ENCODE data around the gene APEH.

APEH gene

DNA sequence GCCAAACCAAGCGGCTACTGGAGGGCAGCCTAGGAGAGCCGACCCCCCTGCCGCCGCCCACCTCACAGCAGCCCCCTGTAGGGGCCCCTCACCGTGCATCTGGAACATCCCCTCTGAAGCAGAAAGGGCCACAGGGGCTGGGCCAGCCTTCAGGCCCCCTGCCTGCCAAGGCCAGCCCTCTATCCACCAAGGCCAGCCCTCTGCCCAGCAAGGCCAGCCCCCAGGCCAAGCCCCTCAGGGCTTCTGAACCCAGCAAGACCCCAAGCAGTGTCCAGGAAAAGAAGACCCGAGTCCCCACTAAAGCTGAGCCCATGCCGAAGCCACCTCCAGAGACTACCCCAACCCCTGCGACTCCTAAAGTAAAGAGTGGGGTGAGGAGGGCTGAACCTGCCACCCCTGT, 23.5 kb upstream of the APEH start:
- DNase-seq (ENCODE audit: low spot score), result no peak

DNA sequence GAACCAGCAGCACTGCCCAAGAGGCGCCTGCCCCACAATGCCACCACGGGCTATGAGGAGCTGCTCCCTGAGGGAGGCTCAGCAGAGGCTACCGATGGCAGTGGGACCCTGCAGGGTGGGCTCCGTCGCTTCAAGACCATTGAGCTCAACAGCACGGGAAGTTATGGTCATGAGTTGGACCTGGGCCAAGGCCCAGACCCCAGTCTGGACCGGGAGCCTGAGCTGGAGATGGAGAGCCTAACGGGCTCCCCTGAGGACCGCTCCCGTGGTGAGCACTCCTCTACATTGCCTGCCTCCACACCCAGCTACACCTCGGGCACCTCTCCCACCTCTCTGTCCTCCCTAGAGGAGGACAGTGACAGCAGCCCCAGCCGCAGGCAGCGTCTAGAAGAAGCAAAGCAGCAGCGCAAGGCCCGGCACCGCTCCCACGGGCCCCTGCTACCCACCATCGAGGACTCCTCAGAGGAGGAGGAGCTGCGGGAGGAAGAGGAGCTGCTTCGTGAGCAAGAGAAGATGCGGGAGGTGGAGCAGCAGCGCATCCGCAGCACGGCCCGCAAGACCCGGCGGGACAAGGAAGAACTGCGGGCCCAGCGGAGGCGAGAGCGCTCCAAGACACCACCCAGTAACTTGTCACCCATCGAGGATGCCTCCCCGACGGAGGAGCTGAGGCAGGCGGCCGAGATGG, 21.8 kb upstream of the APEH start:
- DNase-seq (ENCODE audit: low spot score), result no peak

DNA sequence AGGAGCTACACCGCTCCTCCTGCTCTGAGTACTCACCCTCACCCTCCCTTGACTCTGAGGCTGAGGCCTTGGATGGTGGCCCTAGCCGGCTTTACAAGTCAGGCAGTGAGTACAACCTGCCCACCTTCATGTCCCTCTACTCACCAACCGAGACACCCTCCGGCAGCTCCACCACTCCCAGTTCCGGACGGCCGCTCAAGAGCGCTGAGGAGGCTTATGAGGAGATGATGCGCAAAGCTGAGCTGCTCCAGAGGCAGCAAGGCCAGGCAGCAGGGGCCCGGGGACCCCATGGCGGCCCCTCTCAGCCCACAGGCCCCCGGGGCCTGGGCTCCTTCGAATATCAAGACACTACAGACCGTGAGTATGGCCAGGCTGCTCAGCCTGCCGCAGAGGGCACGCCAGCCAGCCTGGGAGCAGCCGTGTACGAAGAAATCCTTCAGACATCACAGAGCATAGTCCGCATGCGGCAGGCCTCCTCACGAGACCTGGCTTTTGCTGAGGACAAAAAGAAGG, 21.2 kb upstream of the APEH start:
- no peak for DNase-seq (ENCODE audit: low spot score)

DNA sequence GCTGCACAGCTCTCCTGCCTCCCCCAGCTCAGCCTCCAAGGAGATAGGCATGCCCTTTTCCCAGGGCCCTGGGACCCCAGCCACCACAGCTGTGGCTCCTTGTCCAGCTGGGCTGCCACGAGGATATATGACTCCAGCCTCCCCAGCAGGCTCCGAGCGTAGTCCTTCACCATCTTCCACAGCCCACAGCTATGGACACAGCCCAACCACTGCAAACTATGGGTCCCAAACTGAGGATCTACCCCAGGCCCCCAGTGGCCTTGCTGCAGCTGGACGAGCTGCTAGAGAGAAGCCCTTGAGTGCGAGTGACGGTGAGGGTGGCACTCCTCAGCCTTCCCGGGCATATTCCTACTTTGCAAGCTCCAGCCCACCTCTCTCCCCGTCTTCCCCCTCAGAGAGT, 20.5 kb upstream of the APEH start:
- DNase-seq (ENCODE audit: low spot score), result no peak

- DNase-seq (ENCODE audit: low spot score), result no peak
Observed at GRCh38 chr3:49654176-49654825, 19.9 kb upstream of the APEH start.

GRCh38 chr3:49654955-49655556, 19.1 kb upstream of the APEH start:
- DNase-seq (ENCODE audit: low spot score), result no peak

DNA sequence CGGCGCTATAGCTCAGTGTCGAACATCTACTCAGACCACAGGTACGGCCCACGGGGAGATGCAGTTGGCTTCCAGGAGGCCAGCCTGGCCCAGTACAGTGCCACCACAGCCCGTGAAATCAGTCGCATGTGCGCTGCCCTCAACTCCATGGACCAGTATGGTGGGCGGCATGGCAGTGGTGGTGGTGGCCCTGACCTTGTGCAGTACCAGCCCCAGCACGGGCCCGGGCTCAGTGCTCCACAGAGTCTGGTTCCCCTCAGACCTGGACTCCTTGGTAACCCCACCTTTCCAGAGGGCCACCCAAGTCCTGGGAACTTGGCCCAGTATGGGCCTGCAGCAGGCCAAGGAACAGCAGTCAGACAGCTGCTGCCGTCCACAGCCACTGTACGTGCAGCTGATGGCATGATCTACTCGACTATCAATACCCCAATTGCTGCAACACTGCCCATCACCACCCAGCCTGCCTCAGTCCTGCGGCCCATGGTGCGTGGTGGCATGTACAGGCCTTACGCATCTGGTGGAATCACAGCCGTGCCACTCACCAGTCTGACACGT, 18.3 kb upstream of the APEH start:
- DNase-seq (ENCODE audit: low spot score), result no peak

DNA sequence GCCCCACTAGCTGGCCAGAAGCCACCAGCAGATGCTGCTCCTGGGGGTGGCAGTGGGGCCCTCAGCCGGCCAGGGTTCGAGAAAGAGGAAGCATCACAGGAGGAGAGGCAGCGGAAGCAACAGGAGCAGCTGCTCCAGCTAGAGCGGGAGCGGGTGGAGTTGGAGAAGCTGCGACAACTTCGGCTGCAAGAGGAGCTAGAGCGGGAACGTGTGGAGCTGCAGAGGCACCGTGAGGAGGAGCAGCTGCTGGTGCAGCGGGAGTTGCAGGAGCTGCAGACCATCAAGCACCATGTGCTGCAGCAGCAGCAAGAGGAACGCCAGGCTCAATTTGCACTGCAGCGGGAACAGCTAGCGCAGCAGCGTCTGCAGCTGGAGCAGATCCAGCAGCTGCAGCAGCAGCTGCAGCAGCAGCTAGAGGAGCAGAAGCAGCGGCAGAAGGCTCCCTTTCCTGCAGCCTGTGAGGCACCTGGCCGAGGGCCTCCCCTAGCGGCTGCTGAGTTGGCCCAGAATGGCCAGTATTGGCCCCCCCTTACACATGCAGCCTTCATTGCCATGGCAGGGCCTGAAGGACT, 17.5 kb upstream of the APEH start:
- no peak for DNase-seq (ENCODE audit: low spot score)

DNA sequence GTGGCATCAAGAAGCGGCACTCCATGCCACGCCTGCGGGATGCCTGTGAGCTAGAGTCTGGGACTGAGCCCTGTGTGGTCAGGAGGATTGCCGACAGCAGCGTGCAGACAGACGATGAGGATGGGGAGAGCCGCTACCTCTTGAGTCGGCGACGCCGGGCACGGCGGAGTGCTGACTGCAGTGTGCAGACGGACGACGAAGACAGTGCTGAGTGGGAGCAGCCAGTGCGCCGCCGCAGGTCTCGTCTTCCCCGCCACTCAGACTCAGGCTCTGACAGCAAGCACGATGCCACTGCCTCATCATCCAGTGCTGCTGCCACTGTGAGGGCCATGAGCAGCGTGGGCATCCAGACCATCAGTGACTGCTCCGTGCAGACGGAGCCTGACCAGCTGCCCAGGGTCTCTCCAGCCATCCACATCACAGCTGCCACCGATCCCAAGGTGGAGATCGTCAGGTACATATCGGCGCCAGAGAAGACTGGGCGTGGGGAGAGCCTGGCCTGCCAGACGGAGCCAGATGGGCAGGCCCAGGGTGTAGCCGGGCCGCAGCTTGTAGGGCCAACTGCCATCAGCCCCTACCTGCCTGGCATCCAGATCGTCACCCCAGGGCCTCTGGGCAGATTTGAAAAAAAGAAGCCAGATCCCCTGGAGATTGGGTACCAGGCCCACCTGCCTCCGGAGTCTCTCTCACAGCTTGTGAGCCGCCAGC, 16.8 kb upstream of the APEH start:
- no peak for DNase-seq (ENCODE audit: low spot score)

- DNase-seq (ENCODE audit: low spot score), result no peak
Observed at GRCh38 chr3:49658711-49659110, 15.4 kb upstream of the APEH start.

DNA sequence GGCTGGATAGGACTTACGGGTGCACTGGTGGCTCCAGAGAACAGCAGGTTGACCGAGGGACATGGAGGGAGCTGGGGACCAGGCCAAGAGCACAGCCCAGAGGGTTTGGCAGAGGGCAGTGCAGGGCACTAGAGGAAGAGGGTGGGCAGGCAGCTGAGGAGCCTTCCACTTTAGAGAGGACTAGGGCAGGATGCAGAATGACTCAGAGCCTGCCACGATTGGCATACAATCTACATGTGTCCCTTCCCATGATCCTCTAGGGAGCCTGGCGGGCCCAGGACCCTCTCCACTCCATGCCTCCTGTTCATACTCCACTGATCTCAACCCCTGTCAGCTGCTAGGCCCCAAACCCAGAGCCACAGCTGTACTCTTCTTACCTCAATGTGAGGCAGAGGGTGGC, 14.4 kb upstream of the APEH start:
- DNase-seq (ENCODE audit: low spot score), result no peak

- no peak for DNase-seq (ENCODE audit: low spot score)
Observed at GRCh38 chr3:49661281-49661680, 12.9 kb upstream of the APEH start.

GRCh38 chr3:49662021-49662420, 12.1 kb upstream of the APEH start:
- DNase-seq (ENCODE audit: low spot score), result no peak

GRCh38 chr3:49662720-49663413, 11.3 kb upstream of the APEH start:
- no peak for DNase-seq (ENCODE audit: low spot score)

GRCh38 chr3:49663831-49664230, 10.3 kb upstream of the APEH start:
- DNase-seq (ENCODE audit: low spot score), result no peak

GRCh38 chr3:49664300-49664699, 9.9 kb upstream of the APEH start:
- no peak for DNase-seq (ENCODE audit: low spot score)

DNA sequence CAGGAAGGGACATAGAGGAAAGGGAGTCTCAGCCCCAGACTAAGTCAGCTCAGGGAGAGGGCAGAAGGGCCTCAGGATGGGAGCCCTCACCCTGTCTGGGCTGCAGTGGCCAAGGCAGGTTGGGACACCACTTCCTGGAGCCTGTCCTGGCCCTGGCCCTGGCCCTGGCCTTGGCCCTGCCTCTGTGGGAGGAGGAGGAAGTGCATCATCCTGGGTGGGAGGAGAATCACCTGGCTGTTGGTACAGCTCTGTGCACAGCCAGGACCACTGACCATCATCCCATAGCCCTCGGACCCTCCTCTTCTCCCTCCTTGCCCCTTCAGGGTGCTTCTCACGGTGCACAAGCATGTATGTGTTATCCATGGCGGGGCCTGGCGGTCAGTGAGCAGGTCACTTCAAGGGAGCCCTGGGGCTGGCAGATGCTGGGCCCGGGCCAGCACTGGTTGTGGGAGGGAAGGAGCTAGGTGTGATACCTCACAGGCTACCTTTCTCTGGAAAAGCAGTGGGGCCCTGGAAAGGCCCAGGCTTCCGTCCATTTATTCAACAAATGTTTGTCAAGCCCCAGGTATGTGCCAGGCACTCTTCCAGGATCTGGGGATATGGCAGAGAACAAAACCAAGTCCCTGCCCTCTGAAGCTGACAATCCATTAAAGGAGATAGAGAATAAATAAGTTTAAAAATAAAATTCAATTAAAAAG, 8.2 kb upstream of the APEH start:
- DNase-seq (ENCODE audit: low spot score), result no peak

DNA sequence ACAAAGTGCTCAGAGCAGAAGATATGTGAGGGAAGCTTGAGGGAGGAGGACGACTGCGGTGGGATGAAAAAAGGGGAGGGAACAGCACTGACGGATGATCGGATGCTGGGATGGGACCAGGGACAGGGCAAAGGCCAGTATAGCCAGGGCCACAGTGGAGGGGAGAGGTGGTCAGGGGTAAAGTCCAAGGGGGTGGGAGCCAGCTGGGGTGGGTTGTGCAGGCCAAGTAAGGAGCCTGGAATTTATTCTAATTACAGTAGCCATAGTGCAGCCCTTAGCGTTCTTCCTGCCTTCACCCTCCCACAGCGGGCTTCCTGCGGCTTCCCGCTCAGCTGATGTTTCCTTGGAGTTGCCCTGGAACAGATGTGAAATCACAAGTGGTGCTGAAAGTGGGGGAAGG, 7.6 kb upstream of the APEH start:
- no peak for DNase-seq (ENCODE audit: low spot score)

- DNase-seq (ENCODE audit: low spot score), result no peak
Observed at GRCh38 chr3:49667701-49668413, 6.3 kb upstream of the APEH start.

- no peak for DNase-seq (ENCODE audit: low spot score)
Observed at GRCh38 chr3:49668414-49668797, 5.7 kb upstream of the APEH start.

Measured in iPS-NIHi11 (cell line).